HCT116 (cell line): ENCODE measurements around the gene AKT1. TPM values are rescaled to one million over a fixed set of nuclear protein-coding genes. Genes with fewer than 3 reads are reported as not detected.

ENCODE experiments used
- ATAC-seq: fragments of 200-7000 bp; cut with Tn5 transposase; 2 replicates; pipeline ENCODE4 v1.9.1; 2020; ENCODE audit warnings: mild to moderate bottlenecking, moderate library complexity
- BruUV-seq: library from RNA; stranded (reverse); fragments of 400-500 nt; replicated peaks from 2 replicates; lab custom pipeline; 2021; lab: Mats Ljungman, UMichigan
- CTCF ChIA-PET: fragments of 300-600 bp; sonication (Branson Sonifier 250); formaldehyde crosslinking; loops from one replicate; lab custom pipeline; 2021; ENCODE audit warnings: antibody characterized with exemption; lab: Charles Lee
- POLR2A ChIA-PET: fragments of 300-600, 350-600 bp; sonication (Branson Sonifier 250); formaldehyde crosslinking; loops from one replicate; lab custom pipeline; 2021; ENCODE audit warnings: antibody characterized with exemption; lab: Charles Lee
- RAD21 ChIA-PET, 2 experiments: fragments of 300-600 bp; sonication (Branson Sonifier 250); formaldehyde crosslinking; loops; one replicate each; lab custom pipeline; 2023; ENCODE audit warnings: low total read pairs in 2 of 2; ENCODE audit not compliant: uncharacterized antibody in 2 of 2, unreplicated experiment in 2 of 2, low non-redundant PET in 1 of 2; lab: Charles Lee
- DNase-seq: peaks from one replicate; pipeline ENCODE4 v3.0.0-alpha.2; 2010; ENCODE audit warnings: low read depth, low spot score
- H2AFZ ChIP-seq: fragments of 200-600 bp; shearing (Covaris generic), sonication (generic); 2 replicates; pipeline ENCODE4 v1.6.1; 2017; ENCODE audit warnings: low read depth, mixed run types, mixed read lengths, antibody characterized with exemption, low read length; ENCODE audit not compliant: poor library complexity, severe bottlenecking
- H3K27ac ChIP-seq: 2 replicates; pipeline ENCODE4 v1.5.1; 2012; ENCODE audit warnings: low read depth, low read length
- H3K27me3 ChIP-seq: fragments of 200-600 bp; sonication (generic); 2 replicates; pipeline ENCODE4 v1.6.1; 2016; ENCODE audit warnings: mixed run types, low read length, mixed read lengths; ENCODE audit not compliant: insufficient read depth
- H3K36me3 ChIP-seq, 2 experiments: fragments of 200-500 bp in 1 of 2; fragments of 200-600 bp in 1 of 2; sonication (Bioruptor generic) in 1 of 2; sonication (generic) in 1 of 2; 2 replicates each; pipeline versions ENCODE4 v1.5.1 to v1.6.1; 2014 to 2016; ENCODE audit warnings: low read length in 2 of 2, inconsistent platforms in 1 of 2, mixed read lengths in 1 of 2, mixed run types in 1 of 2; ENCODE audit not compliant: insufficient read depth in 2 of 2, control insufficient read depth in 1 of 2
- H3K4me1 ChIP-seq, 2 experiments: fragments of 200-600 bp in 1 of 2; sonication (generic) in 1 of 2; 2 replicates each; pipeline versions ENCODE4 v1.5.1 to v1.6.1; 2012 to 2017; ENCODE audit warnings: low read length in 2 of 2, inconsistent platforms in 1 of 2, mild to moderate bottlenecking in 1 of 2, mixed read lengths in 1 of 2, mixed run types in 1 of 2, moderate library complexity in 1 of 2; ENCODE audit not compliant: insufficient read depth in 2 of 2, control insufficient read depth in 1 of 2
- H3K4me2 ChIP-seq: fragments of 200-600 bp; sonication (generic); 2 replicates; pipeline ENCODE4 v1.6.1; 2017; ENCODE audit warnings: mixed run types, low read length, mixed read lengths
- H3K4me3 ChIP-seq, 2 experiments: fragments of 200-600 bp in 1 of 2; sonication (generic) in 1 of 2; replicated peaks in 1 of 2; 2 replicates each; pipeline ENCODE4 v1.5.1; 2011 to 2016; ENCODE audit warnings: low read length in 2 of 2, control low read depth in 1 of 2, low read depth in 1 of 2, mild to moderate bottlenecking in 1 of 2, mixed read lengths in 1 of 2, mixed run types in 1 of 2
- H3K79me2 ChIP-seq: fragments of 200-600 bp; sonication (generic); 2 replicates; pipeline ENCODE4 v1.6.1; 2017; ENCODE audit warnings: mild to moderate bottlenecking, mixed run types, low read length, moderate library complexity, mixed read lengths; ENCODE audit not compliant: insufficient read depth
- H3K9ac ChIP-seq: fragments of 200-600 bp; sonication (generic); 2 replicates; pipeline ENCODE4 v1.6.1; 2016; ENCODE audit warnings: low read length, mixed read lengths
- H3K9me2 ChIP-seq: fragments of 200-600 bp; sonication (generic), shearing (Covaris generic); 2 replicates; pipeline ENCODE4 v1.6.1; 2017; ENCODE audit warnings: mixed run types, mild to moderate bottlenecking, moderate library complexity; ENCODE audit not compliant: insufficient read depth
- H3K9me3 ChIP-seq, 2 experiments: fragments of 200-500 bp in 1 of 2; fragments of 200-600 bp in 1 of 2; sonication (Bioruptor generic) in 1 of 2; sonication (generic) in 1 of 2; 2 replicates each; pipeline ENCODE4 v1.6.1; 2014 to 2017; ENCODE audit warnings: low read length in 2 of 2, mixed read lengths in 2 of 2, inconsistent platforms in 1 of 2, low read depth in 1 of 2, mild to moderate bottlenecking in 1 of 2, mixed run types in 1 of 2, moderate library complexity in 1 of 2; ENCODE audit not compliant: control insufficient read depth in 1 of 2, insufficient read depth in 1 of 2
- H4K20me1 ChIP-seq: fragments of 200-600 bp; sonication (generic), shearing (Covaris generic); 2 replicates; pipeline ENCODE4 v1.6.1; 2017; ENCODE audit warnings: mixed run types, mild to moderate bottlenecking, moderate library complexity; ENCODE audit not compliant: insufficient read depth
- ATF3 ChIP-seq: IDR thresholded peaks from 2 replicates; pipeline ENCODE4 v1.6.1; 2012
- CBX3 ChIP-seq: IDR thresholded peaks from 2 replicates; pipeline ENCODE4 v1.6.1; 2012; ENCODE audit warnings: low read depth
- CEBPB ChIP-seq: IDR thresholded peaks from 2 replicates; pipeline ENCODE4 v1.6.1; 2012; ENCODE audit warnings: low read depth
- CTCF ChIP-seq, 3 experiments: fragments of 200-600 bp in 1 of 3; sonication (generic) in 1 of 3; IDR thresholded peaks in 2 of 3; conservative IDR thresholded peaks in 1 of 3; 2 replicates each; pipeline ENCODE4 v1.5.1; 2012 to 2017; ENCODE audit warnings: low read depth in 2 of 3, low read length in 2 of 3, antibody characterized with exemption in 1 of 3, borderline replicate concordance in 1 of 3, control low read depth in 1 of 3, mild to moderate bottlenecking in 1 of 3, mixed read lengths in 1 of 3, mixed run types in 1 of 3, moderate library complexity in 1 of 3; ENCODE audit not compliant: insufficient read depth in 1 of 3
- EGR1 ChIP-seq: IDR thresholded peaks from 2 replicates; pipeline ENCODE4 v1.6.1; 2012; ENCODE audit warnings: low read depth
- EZH2 ChIP-seq: fragments of 200-600 bp; sonication (generic); IDR thresholded peaks from 2 replicates; pipeline ENCODE4 v1.6.1; 2017; ENCODE audit warnings: antibody characterized with exemption, mixed run types
- EZH2phosphoT487 ChIP-seq: fragments of 200-600 bp; IDR thresholded peaks from 2 replicates; pipeline ENCODE4 v1.6.1; 2018; ENCODE audit warnings: antibody characterized with exemption, borderline replicate concordance
- FOSL1 ChIP-seq: IDR thresholded peaks from 2 replicates; pipeline ENCODE4 v1.6.1; 2012; ENCODE audit warnings: low read depth
- JUND ChIP-seq: IDR thresholded peaks from 2 replicates; pipeline ENCODE4 v1.6.1; 2012
- MAX ChIP-seq: IDR thresholded peaks from 2 replicates; pipeline ENCODE4 v1.6.1; 2012
- POLR2A ChIP-seq: IDR thresholded peaks from 2 replicates; pipeline ENCODE4 v1.7.0; 2011; ENCODE audit warnings: borderline replicate concordance; ENCODE audit not compliant: insufficient read depth, insufficient read length; ENCODE audit errors: extremely low read depth
- POLR2AphosphoS5 ChIP-seq: IDR thresholded peaks from 2 replicates; pipeline ENCODE4 v1.6.1; 2011; ENCODE audit warnings: mild to moderate bottlenecking, low read depth, low read length, moderate library complexity
- RAD21 ChIP-seq: IDR thresholded peaks from 2 replicates; pipeline ENCODE4 v1.6.1; 2012; ENCODE audit warnings: low read depth, mild to moderate bottlenecking
- SIN3A ChIP-seq: IDR thresholded peaks from 2 replicates; pipeline ENCODE4 v1.6.1; 2012; ENCODE audit warnings: low read depth
- SP1 ChIP-seq: IDR thresholded peaks from 2 replicates; pipeline ENCODE4 v1.6.1; 2012; ENCODE audit warnings: low read depth
- SRF ChIP-seq: IDR thresholded peaks from 2 replicates; pipeline ENCODE4 v1.6.1; 2012; ENCODE audit warnings: low read depth
- TCF7L2 ChIP-seq: IDR thresholded peaks from 2 replicates; pipeline ENCODE4 v1.7.0; 2011; ENCODE audit warnings: borderline replicate concordance, inconsistent platforms; ENCODE audit not compliant: insufficient read depth, insufficient read length; ENCODE audit errors: extremely low read depth
- ZBTB33 ChIP-seq: IDR thresholded peaks from 2 replicates; pipeline ENCODE4 v1.6.1; 2011; ENCODE audit warnings: mild to moderate bottlenecking, low read length, moderate library complexity; ENCODE audit not compliant: insufficient replicate concordance; ENCODE audit errors: extremely low read depth
- ZFX ChIP-seq: fragments of 450-650 bp; IDR thresholded peaks from 2 replicates; pipeline ENCODE4 v1.6.1; 2017
- intact Hi-C: fragments of 100-400 bp; cut with micrococcal nuclease; formaldehyde crosslinking; loops from 2 replicates; pipeline ENCODE4 v1.10.0; 2022
- total RNA-seq: library from RNA; stranded (reverse); gene quantifications from one replicate; pipeline ENCODE4 v1.2.1, GENCODE V29; 2021; ENCODE audit not compliant: unreplicated experiment
- TF ChIP-seq, protein P1 (sequence below): IDR thresholded peaks from 2 replicates; pipeline ENCODE4 v1.6.1; 2012; ENCODE audit warnings: low read depth

Gene AKT1
- total RNA-seq, 1 experiment from 2014 or later = 152 TPM

GRCh38 chr14:104822821-104823615 lies 27.5 kb upstream of the AKT1 start:
- no peaks in the 10 kb centered on the region for H3K36me3 ChIP-seq
- DNase-seq (no peak), ATAC-seq (no peak)
- H3K79me2 ChIP-seq = no peaks in the 10 kb centered on the region
- no peaks in the 10 kb centered on the region for H4K20me1 ChIP-seq
- H3K4me3 ChIP-seq = no peak overlapping the region
- H3K9me2 ChIP-seq = no peaks in the 10 kb centered on the region
- ChIA-PET RAD21 (no interaction called here), CTCF (no interaction called here), POLR2A (no interaction called here)
- intact Hi-C loops = no loop called here
- no peak overlapping the region for H2AFZ ChIP-seq
- no peaks in the 10 kb centered on the region for H3K27me3 ChIP-seq
- H3K9me3 ChIP-seq = peaks cover 0 to 7% of the 10 kb centered on the region in 2 experiments; a peak in 1 of 4 replicates
- BruUV-seq = no TSS peak
- H3K4me1 ChIP-seq = peaks cover 22 to 31% of the 10 kb centered on the region in 2 experiments
- TF ChIP-seq EZH2 (no peak), SIN3A (no peak), SP1 (no peak), TCF7L2 (no peak), JUND (no peak), EZH2phosphoT487 (no peak), POLR2AphosphoS5 (no peak), SRF (no peak), ZFX (no peak), POLR2A (no peak), CBX3 (no peak), CEBPB (no peak), FOSL1 (no peak), EGR1 (no peak), RAD21 (no peak), ZBTB33 (no peak), MAX (no peak), CTCF (IDR thresholded peaks at IDR 0.05 in 2 of 3, conservative IDR thresholded peaks at IDR 0.05 in 1 of 3; ENCODE audit: borderline replicate concordance in 1 of 3, insufficient read depth in 1 of 3, low read depth in 2 of 3, low read length in 2 of 3) (no peak), ATF3 (no peak)
- TF ChIP-seq, protein P1, sequence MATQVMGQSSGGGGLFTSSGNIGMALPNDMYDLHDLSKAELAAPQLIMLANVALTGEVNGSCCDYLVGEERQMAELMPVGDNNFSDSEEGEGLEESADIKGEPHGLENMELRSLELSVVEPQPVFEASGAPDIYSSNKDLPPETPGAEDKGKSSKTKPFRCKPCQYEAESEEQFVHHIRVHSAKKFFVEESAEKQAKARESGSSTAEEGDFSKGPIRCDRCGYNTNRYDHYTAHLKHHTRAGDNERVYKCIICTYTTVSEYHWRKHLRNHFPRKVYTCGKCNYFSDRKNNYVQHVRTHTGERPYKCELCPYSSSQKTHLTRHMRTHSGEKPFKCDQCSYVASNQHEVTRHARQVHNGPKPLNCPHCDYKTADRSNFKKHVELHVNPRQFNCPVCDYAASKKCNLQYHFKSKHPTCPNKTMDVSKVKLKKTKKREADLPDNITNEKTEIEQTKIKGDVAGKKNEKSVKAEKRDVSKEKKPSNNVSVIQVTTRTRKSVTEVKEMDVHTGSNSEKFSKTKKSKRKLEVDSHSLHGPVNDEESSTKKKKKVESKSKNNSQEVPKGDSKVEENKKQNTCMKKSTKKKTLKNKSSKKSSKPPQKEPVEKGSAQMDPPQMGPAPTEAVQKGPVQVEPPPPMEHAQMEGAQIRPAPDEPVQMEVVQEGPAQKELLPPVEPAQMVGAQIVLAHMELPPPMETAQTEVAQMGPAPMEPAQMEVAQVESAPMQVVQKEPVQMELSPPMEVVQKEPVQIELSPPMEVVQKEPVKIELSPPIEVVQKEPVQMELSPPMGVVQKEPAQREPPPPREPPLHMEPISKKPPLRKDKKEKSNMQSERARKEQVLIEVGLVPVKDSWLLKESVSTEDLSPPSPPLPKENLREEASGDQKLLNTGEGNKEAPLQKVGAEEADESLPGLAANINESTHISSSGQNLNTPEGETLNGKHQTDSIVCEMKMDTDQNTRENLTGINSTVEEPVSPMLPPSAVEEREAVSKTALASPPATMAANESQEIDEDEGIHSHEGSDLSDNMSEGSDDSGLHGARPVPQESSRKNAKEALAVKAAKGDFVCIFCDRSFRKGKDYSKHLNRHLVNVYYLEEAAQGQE = no peak
- H3K9ac ChIP-seq = no peak overlapping the region
- no peak overlapping the region for H3K27ac ChIP-seq
- H3K4me2 ChIP-seq = no peak overlapping the region
